ENCODE results near the gene SH2D5.
"Not testable (repeated sequence)": the region's sequence is repeated elsewhere in the genome, so short reads cannot be mapped to it uniquely, and the experiment has no call there.

Gene SH2D5

DNA sequence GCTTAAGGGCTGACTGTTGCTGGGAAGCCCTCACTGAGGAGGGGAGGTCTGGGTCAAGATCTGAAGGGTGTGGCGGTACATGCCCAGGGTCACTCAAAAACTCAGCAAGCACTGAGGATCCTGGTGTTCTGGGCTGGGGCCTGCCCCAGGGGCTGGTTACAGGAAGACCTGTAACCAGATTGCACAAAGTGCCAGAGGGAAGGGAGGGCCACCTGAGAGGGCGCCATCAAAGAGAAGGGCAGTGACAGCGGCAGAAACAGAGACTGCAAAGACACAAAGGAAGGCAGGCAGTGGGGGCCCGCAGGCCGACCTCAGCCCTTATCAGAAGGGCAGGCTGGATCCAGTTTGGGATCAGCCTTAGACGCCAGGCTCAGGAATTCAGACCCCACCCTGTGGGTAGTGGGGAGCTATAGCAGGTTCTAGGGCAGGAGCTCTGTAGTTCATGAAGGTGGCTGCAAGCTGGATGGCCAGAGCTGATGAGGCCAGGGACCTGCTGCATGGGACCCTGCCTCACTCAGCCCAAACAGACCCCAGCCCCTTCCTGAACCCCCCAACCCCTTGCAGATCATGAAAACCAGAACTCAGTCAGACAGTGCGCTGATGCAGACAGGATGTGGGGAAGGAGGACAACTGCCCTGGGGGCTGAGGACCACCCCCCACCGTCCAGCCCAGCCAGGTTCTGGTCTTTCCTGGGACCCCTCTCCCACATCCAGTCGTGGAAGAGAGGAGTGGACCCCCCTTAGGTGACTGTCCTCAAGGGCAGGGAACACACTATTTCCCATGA is 3.9 kb downstream of the SH2D5 start:
- no peak for DNase-seq (ENCODE audit: low read depth)

DNA sequence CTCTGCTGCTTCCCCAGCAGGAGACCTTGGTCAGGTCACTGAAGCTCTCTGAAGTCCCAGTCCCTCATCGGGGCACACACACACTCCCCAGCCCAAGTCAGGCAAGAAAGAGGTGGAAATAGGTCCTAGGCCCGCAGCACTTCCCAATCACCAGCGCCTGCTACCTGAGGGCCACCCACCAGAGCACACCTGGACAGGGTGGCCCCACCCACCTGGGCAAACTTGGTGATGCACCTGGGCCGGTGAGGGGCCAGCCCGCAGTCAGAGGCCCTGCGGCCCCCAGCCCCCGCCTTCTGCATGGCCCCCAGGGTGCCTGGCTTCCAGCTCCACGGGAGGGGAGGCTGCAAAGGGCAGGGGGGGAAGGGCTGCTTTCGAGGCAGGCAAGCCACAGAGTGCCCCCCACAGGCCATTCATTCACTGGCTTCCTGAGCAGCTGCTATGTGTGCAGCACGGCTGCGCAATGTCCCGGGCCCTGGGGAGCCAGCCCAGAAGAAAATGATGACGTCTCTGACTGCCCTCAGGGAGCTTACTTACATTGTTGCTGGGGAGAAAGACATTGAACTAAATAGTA is 4.7 kb downstream of the SH2D5 start:
- DNase-seq (ENCODE audit: low read depth), result peak; percentile 27

DNA sequence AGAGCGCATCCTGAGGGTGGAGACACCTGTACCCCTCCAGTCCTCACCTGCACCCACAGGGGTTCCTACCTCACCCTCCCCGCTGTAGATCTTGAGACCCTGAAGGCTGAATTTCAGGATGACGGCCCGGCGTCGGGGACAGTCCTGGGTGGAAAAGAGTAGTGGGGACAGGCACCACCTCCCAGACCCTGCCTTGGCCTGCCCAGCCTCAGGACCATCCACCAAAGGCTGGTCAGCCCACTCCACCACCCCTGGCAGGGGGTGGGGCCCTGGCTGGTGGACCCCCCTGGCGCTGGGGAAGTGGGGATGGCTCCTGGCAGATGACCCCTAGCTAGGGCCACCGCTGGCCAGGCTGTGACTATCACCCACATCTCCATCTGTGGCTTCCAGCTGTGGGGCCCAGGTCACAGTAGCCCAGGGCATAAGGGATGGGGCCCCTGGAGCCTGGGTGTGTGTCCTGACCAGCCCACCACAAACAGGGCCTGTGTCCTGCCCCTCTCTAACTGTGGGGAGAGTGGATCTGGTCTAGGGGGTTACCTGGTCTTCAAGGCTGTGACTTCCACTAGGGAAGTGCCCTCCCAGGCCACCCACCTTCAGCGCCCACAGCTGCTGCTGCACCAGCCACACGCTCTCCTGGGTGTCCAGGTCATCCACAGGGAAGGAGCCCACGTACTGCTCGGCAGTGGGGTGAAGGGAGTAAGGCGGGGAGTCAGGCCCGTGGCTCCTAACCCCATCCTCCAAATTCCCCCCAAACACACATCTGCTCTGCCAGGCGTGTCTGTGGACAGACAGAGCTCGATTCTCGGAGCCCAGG is 5.4 kb downstream of the SH2D5 start:
- DNase-seq (ENCODE audit: low read depth), result no peak

- no peak for DNase-seq (ENCODE audit: low read depth)
These were observed 6.2 kb downstream of the SH2D5 start for GRCh38 chr1:20726118-20726911.

GRCh38 chr1:20725189-20726117 is 7.0 kb downstream of the SH2D5 start:
- DNase-seq (ENCODE audit: low read depth), result peak; percentile 63

GRCh38 chr1:20724364-20725188 is 7.9 kb downstream of the SH2D5 start:
- DNase-seq (ENCODE audit: low read depth), result no peak

GRCh38 chr1:20723537-20724363 is 8.8 kb downstream of the SH2D5 start:
- DNase-seq (ENCODE audit: low read depth), result no peak

DNA sequence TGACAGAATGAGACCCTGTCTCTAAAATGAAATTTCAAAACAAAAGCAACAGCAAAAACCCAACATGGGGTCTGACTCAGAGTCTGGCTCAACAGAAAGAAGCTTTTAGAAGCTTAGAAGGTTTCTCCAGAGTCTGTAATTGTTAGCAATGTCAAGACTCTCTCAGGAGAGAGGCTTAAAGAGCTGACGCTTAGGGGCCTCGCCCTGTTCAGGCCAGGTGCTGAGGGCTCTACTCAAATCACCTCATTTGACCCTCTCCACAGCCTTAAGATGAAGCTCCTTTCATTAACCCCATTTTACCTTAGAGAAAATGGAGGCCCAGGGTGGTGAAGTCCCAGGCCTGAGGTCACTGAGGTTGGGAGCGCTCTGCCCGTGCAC is 9.4 kb downstream of the SH2D5 start:
- DNase-seq (ENCODE audit: low read depth), result no peak

DNA sequence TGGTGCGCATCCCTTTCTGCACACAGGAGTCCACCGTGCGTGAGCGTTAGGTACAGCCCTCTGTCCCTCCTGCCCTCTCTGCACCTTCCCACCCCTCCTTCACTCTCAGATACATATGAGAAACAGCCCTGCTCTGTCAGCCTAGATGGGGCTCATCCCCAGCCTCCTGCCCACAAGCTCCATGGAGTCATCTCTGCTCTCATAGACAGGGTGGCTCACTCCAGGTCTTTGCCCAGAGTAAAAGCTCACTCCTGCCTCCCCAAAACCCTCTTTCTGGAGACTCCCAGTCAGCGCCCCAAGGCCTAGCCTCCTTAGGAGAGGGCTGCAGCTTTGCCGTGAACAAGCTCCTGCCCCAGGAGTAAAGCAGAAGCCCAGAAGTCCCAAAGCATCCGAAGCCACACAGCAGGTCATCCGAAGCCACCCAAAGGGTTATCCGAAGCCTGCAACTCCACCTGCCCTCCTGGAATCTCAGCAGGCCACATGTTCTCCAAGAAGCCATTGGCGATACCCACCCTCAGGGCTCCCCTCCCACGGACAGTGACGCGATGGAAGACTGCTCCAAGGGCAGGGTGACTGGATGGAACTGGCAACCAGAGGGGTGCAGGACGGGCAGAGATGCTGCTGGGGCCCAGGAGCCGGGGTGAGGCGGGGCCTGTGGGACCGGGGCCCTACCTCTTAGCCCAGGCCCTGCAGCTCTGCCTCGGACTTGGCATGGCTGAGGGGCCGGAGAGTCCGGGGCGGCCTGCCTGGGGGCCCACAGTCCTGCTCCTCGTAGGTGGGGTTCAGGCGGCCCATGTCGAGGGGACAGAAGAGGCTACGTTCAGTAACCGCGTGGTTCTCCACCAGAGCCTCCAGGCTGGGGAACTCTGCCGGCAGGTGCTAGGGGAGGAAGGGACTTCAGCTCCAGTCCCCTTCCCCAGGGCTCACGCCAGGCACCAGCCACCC is 11.1 kb downstream of the SH2D5 start:
- no peak for DNase-seq (ENCODE audit: low read depth)

DNA sequence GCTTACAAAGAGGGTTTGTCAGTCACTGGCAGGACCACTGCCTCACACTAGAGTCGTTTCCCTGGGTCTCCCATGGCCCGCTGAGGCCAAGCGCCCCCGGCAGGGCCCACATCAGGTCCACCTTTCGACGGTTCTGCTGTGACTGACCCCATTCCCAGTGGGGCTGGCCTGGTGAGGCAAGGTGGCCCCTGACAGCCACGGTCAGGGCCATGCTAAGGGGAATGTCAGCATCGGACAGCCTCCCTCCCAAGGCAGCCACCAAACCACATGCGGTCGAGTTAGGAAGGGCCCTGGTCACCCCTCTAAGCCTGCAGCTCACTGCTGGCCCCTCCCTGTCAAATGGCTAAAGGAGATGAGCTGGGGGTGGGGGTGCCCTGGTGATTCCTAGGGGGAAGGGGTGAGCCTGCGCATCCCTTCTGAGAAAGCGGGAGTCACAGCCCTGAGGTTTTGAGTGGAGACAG is 11.8 kb downstream of the SH2D5 start:
- DNase-seq (ENCODE audit: low read depth), result no peak

GRCh38 chr1:20719871-20720620 is 12.5 kb downstream of the SH2D5 start:
- no peak for DNase-seq (ENCODE audit: low read depth)

DNA sequence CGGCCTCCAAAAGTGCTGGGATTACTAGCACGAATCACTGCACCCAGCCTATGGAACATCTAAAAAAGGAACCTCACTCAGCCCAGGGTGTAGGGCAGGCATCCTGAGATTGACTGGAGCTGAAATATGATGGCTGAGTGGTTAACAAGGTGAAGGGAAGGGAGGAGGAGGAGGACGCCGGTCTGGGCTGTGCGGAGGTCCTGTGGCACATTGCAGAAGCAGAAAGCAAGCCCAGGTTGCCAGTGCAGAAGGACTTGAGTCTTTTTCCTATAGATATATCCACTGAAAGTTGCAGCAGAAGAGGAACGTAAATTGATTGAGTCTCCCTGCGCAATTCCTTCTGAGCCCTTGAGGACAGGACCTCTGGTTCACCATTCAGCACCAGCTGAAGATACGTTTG is 13.2 kb downstream of the SH2D5 start:
- DNase-seq (ENCODE audit: low read depth), result no peak

GRCh38 chr1:20718343-20718882 is 14.1 kb downstream of the SH2D5 start:
- DNase-seq (ENCODE audit: low read depth), result not testable (repeated sequence)

DNA sequence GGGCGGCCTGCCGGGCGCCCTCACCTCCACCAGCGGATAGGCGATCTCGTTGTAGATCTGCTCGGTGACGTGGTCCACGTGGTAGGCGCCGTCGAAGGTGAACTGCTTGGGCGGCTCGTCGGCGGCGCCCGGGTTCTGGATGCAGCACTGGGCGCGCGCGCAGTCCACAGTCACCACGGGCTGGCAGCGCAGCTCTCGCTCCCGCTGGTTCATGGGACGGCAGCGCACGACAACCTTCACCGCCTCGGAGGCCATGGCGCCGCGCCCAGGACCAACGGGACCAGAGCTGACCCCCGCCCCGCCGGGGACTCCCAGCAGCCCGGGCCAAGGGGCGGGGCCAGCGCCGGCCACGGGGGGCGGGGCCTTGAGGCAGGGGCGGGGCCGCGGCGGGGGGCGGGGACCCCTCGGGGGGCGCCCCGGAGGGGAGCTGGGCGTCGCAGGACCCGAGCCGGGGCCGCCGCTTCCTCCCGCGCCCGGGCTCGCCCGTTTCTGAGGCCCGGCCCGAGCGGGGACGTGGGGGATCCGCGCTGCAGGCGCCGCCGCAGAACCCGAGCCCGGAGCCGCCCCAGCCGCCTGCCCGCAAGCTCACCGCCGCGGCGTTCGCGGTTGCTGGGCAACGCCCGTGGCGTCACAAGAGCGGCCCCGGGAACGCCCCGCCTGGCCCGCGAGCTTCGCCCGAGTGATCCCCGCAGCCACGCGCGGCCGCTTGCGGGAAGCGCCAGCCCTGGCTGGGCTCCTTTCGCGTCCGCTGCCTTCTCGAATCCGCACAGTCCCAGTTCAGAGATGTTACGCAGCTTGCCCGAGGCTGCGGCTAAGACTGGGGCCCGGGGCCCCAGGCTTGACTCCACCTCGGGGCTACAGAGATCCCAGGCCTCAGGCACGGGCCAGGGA is 14.8 kb downstream of the SH2D5 start, which contains the start of gene KIF17:
TSS of gene KIF17 (minus strand) at position 556 of the 891 bp plus-strand sequence. CDS start at position 255, 301 bp downstream.
- peak; percentile 81 for DNase-seq (ENCODE audit: low read depth)

DNA sequence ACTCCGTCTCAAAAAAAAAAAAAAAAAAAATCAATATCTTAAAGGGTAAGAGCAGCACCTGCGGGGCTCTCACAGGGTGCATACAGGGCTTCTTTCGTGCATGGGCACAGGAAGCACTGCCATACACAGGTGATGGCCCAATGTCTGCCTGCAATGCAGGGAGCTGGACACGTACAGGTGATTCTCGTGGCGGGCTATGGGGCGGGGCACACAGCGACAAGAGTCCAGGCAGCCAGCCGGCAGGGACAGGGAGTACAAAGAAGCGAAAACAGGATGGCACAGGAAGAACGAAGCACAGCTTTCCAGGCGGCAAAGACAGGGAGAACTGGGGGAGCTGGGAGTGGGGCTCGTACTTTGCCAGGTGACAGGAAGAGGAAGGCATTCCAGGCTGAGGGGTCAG is 16.3 kb downstream of the SH2D5 start:
- no peak for DNase-seq (ENCODE audit: low read depth)

DNA sequence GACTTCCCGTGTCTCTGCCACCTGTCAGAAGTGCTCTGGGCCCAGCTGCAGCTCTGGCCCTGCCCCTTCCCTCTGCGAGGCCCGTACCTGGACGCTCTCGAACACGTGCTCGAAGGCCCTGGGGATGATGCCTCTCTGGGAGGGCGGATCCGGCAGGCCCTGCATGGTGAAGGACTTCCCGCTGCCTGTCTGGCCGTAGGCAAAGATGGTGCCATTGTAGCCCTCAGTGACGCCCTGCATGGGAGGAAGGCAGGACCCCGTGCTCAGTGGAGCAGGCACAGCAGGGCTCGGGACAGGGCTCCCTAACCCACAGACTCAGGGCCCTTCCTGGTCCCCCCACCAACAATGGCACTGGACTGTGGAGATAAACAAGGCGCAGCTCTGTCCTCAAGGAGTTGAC is 17.1 kb downstream of the SH2D5 start:
- DNase-seq (ENCODE audit: low read depth), result no peak
